ENCODE measurements around the gene FKBP14. TPM values are rescaled to one million over a fixed set of nuclear protein-coding genes. Genes with fewer than 3 reads are reported as not detected.
"Not testable (repeated sequence)": the region's sequence is repeated elsewhere in the genome, so short reads cannot be mapped to it uniquely, and the experiment has no call there.

Gene FKBP14
- total RNA-seq, 1 donor from 2014 or later, result 20.0 TPM

GRCh38 chr7:29965030-29965429, 61.5 kb downstream of the FKBP14 start:
- H3K27me3 ChIP-seq (ENCODE audit: control insufficient read depth, insufficient read depth, low read length), result no peaks in the 10 kb centered on the region
- no peak overlapping the region for H3K4me3 ChIP-seq (ENCODE audit: low read depth, low read length)
- no peaks in the 10 kb centered on the region for H3K36me3 ChIP-seq (ENCODE audit: control insufficient read depth, insufficient read depth, low read length)
- FAIRE-seq (no peak), DNase-seq (ENCODE audit: low read depth) (no peak)
- no peak for TF ChIP-seq CTCF (IDR thresholded peaks at IDR 0.05; ENCODE audit: insufficient read depth, low read length, severe bottlenecking)

GRCh38 chr7:29962035-29962434, 64.5 kb downstream of the FKBP14 start:
- FAIRE-seq (no peak), DNase-seq (ENCODE audit: low read depth) (no peak)
- TF ChIP-seq CTCF (IDR thresholded peaks at IDR 0.05; ENCODE audit: insufficient read depth, low read length, severe bottlenecking), result no peak
- Histone ChIP-seq H3K36me3 (ENCODE audit: control insufficient read depth, insufficient read depth, low read length) (no peaks in the 10 kb centered on the region), H3K27me3 (ENCODE audit: control insufficient read depth, insufficient read depth, low read length) (no peaks in the 10 kb centered on the region), H3K4me3 (ENCODE audit: low read depth, low read length) (no peak overlapping the region)

- not testable (repeated sequence) for DNase-seq (ENCODE audit: low read depth); H3K27me3 ChIP-seq (ENCODE audit: control insufficient read depth, insufficient read depth, low read length); FAIRE-seq; H3K4me3 ChIP-seq (ENCODE audit: low read depth, low read length); H3K36me3 ChIP-seq (ENCODE audit: control insufficient read depth, insufficient read depth, low read length)
These were observed 64.9 kb downstream of the FKBP14 start for GRCh38 chr7:29961611-29962010.

Other genes with a start within 250 kb of the FKBP14 start
- gene WIPF3, start 220.2 kb downstream of the FKBP14 start, total RNA-seq, result under 0.01 TPM in 2 replicates
- 33.5 and 35.5 TPM in 2 replicates for gene SCRN1, start 36.9 kb downstream of the FKBP14 start, total RNA-seq
- 17.0 and 17.1 TPM in 2 replicates for gene PLEKHA8, start 1.7 kb upstream of the FKBP14 start, total RNA-seq
- gene MTURN, start 108.3 kb upstream of the FKBP14 start, total RNA-seq, result 18.4 and 43.7 TPM in 2 replicates

All from bronchial epithelial cell (primary cell).